ENCODE data around the gene NTNG1.

DNA sequence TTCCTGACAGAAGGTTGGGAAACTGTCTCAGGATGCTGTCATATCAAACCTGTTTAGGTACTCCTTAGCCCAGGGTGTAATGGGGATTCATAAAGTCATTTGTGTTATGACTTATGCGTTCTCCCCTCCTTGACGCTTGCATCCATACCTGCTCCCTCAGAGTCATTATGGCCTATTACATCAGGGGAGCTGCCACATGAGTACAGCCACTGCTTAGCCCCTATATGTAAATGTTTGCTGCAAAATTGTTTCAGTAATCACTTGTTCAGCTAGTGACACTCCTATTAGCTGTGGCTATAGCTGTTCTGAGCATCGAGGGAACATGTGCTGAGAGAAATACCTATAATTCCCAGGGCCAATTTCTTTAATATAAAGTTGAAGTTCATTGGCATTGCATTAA is 10.5 kb downstream of the NTNG1 start:
- TF ChIP-seq, protein P1, sequence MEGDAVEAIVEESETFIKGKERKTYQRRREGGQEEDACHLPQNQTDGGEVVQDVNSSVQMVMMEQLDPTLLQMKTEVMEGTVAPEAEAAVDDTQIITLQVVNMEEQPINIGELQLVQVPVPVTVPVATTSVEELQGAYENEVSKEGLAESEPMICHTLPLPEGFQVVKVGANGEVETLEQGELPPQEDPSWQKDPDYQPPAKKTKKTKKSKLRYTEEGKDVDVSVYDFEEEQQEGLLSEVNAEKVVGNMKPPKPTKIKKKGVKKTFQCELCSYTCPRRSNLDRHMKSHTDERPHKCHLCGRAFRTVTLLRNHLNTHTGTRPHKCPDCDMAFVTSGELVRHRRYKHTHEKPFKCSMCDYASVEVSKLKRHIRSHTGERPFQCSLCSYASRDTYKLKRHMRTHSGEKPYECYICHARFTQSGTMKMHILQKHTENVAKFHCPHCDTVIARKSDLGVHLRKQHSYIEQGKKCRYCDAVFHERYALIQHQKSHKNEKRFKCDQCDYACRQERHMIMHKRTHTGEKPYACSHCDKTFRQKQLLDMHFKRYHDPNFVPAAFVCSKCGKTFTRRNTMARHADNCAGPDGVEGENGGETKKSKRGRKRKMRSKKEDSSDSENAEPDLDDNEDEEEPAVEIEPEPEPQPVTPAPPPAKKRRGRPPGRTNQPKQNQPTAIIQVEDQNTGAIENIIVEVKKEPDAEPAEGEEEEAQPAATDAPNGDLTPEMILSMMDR (IDR thresholded peaks at IDR 0.05): no peak
- TF ChIP-seq POLR2A (IDR thresholded peaks at IDR 0.05): no peak
- no peak for TF ChIP-seq EP300 (IDR thresholded peaks at IDR 0.05)

Data from ovary (tissue), 3 donors.